Bronchial epithelial cell (primary cell): ENCODE measurements around the gene RBBP8NL. TPM values are rescaled to one million over a fixed set of nuclear protein-coding genes. Genes with fewer than 3 reads are reported as not detected.

Source experiments
- DNase-seq: peaks from one replicate; pipeline ENCODE4 v3.0.0-alpha.2; 2010; ENCODE audit warnings: low read depth
- FAIRE-seq: peaks from 2 replicates; lab custom pipeline; 2011; peaks lifted over from hg19 to GRCh38; lab: Jason Lieb, UNC
- H3K27me3 ChIP-seq: 2 replicates; pipeline ENCODE4 v1.5.1; 2011; ENCODE audit warnings: low read length; ENCODE audit not compliant: control insufficient read depth, insufficient read depth
- H3K36me3 ChIP-seq: 2 replicates; pipeline ENCODE4 v1.5.1; 2011; ENCODE audit warnings: low read length; ENCODE audit not compliant: control insufficient read depth, insufficient read depth
- H3K4me3 ChIP-seq: 2 replicates; pipeline ENCODE4 v1.5.1; 2011; ENCODE audit warnings: mild to moderate bottlenecking, low read depth, low read length, control low read depth
- CTCF ChIP-seq: IDR thresholded peaks from 2 replicates; pipeline ENCODE4 v1.5.1; 2011; ENCODE audit warnings: mild to moderate bottlenecking, moderate library complexity, low read length, control low read depth, inconsistent platforms; ENCODE audit not compliant: insufficient read depth, severe bottlenecking
- total RNA-seq: library from RNA; depleted of rRNA; stranded (reverse); fragments of >200 nt; gene quantifications from 2 replicates; pipeline ENCODE4 v1.2.1, GENCODE V29; 2014

The RBBP8NL gene
- total RNA-seq, 1 donor from 2014 or later = under 0.01 TPM

- Histone ChIP-seq H3K4me3 (no peak overlapping the region), H3K36me3 (no peaks in the 10 kb centered on the region), H3K27me3 (no peaks in the 10 kb centered on the region)
- no peak for TF ChIP-seq CTCF
- no peak for DNase-seq
- FAIRE-seq = no peak
Observed at GRCh38 chr20:62410746-62411478, 16.4 kb downstream of the RBBP8NL start.

- FAIRE-seq (no peak), DNase-seq (no peak)
- no peak overlapping the region for H3K4me3 ChIP-seq
- H3K27me3 ChIP-seq = no peaks in the 10 kb centered on the region
- no peaks in the 10 kb centered on the region for H3K36me3 ChIP-seq
- TF ChIP-seq CTCF = peak; percentile 59
Observed at GRCh38 chr20:62409931-62410745, 17.2 kb downstream of the RBBP8NL start.

- no peak for TF ChIP-seq CTCF
- Histone ChIP-seq H3K27me3 (no peaks in the 10 kb centered on the region), H3K36me3 (no peaks in the 10 kb centered on the region), H3K4me3 (no peak overlapping the region)
- DNase-seq (no peak), FAIRE-seq (no peak)
Observed at GRCh38 chr20:62409086-62409853, 18.1 kb downstream of the RBBP8NL start.

- no peak for FAIRE-seq
- DNase-seq = no peak
- no peaks in the 10 kb centered on the region for H3K36me3 ChIP-seq
- no peak overlapping the region for H3K4me3 ChIP-seq
- no peak for TF ChIP-seq CTCF
- H3K27me3 ChIP-seq = no peaks in the 10 kb centered on the region
Observed at GRCh38 chr20:62408640-62409039, 18.7 kb downstream of the RBBP8NL start.

GRCh38 chr20:62408055-62408454, 19.3 kb downstream of the RBBP8NL start:
- no peak overlapping the region for H3K4me3 ChIP-seq
- DNase-seq = no peak
- no peaks in the 10 kb centered on the region for H3K27me3 ChIP-seq
- H3K36me3 ChIP-seq = no peaks in the 10 kb centered on the region
- no peak for FAIRE-seq
- TF ChIP-seq CTCF = no peak
